ENCODE data around the gene KBTBD6.

DNA sequence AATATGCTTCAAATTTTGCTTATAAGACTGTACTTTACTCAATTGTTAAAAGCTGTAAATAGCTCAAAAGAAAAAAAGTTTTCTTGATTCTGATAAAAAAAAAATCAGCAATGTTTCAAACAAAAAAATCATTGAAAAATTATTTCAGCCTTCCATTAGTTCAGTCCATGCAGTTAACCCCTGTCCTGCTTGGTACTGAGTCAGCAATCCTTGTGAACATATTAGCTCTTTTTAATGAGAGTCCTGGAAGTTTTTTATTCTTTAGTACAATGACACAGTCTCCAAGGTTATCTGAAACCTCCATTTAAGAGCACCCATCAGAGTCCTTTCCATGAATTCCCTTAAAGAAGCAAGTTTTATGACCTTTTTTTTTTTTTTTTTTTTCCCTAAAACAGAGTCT, 21.4 kb upstream of the KBTBD6 start:
- TF ChIP-seq, protein P1, sequence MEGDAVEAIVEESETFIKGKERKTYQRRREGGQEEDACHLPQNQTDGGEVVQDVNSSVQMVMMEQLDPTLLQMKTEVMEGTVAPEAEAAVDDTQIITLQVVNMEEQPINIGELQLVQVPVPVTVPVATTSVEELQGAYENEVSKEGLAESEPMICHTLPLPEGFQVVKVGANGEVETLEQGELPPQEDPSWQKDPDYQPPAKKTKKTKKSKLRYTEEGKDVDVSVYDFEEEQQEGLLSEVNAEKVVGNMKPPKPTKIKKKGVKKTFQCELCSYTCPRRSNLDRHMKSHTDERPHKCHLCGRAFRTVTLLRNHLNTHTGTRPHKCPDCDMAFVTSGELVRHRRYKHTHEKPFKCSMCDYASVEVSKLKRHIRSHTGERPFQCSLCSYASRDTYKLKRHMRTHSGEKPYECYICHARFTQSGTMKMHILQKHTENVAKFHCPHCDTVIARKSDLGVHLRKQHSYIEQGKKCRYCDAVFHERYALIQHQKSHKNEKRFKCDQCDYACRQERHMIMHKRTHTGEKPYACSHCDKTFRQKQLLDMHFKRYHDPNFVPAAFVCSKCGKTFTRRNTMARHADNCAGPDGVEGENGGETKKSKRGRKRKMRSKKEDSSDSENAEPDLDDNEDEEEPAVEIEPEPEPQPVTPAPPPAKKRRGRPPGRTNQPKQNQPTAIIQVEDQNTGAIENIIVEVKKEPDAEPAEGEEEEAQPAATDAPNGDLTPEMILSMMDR (IDR thresholded peaks at IDR 0.05): no peak
- TF ChIP-seq, protein P2, sequence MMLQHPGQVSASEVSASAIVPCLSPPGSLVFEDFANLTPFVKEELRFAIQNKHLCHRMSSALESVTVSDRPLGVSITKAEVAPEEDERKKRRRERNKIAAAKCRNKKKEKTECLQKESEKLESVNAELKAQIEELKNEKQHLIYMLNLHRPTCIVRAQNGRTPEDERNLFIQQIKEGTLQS (CRISPR knock-in tag; conservative IDR thresholded peaks at IDR 0.05): no peak
- TF ChIP-seq GABPB1 (CRISPR knock-in tag; IDR thresholded peaks at IDR 0.05): no peak
- TF ChIP-seq, protein P3, sequence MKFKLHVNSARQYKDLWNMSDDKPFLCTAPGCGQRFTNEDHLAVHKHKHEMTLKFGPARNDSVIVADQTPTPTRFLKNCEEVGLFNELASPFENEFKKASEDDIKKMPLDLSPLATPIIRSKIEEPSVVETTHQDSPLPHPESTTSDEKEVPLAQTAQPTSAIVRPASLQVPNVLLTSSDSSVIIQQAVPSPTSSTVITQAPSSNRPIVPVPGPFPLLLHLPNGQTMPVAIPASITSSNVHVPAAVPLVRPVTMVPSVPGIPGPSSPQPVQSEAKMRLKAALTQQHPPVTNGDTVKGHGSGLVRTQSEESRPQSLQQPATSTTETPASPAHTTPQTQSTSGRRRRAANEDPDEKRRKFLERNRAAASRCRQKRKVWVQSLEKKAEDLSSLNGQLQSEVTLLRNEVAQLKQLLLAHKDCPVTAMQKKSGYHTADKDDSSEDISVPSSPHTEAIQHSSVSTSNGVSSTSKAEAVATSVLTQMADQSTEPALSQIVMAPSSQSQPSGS (CRISPR knock-in tag; IDR thresholded peaks at IDR 0.05; ENCODE audit: borderline replicate concordance, low read depth): no peak
- TF ChIP-seq, protein P4, sequence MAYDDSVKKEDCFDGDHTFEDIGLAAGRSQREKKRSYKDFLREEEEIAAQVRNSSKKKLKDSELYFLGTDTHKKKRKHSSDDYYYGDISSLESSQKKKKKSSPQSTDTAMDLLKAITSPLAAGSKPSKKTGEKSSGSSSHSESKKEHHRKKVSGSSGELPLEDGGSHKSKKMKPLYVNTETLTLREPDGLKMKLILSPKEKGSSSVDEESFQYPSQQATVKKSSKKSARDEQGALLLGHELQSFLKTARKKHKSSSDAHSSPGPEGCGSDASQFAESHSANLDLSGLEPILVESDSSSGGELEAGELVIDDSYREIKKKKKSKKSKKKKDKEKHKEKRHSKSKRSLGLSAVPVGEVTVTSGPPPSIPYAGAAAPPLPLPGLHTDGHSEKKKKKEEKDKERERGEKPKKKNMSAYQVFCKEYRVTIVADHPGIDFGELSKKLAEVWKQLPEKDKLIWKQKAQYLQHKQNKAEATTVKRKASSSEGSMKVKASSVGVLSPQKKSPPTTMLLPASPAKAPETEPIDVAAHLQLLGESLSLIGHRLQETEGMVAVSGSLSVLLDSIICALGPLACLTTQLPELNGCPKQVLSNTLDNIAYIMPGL (CRISPR knock-in tag; IDR thresholded peaks at IDR 0.05): no peak
- TF ChIP-seq ZNF263 (CRISPR knock-in tag; IDR thresholded peaks at IDR 0.05; ENCODE audit: low read depth): no peak
- TF ChIP-seq, protein P5, sequence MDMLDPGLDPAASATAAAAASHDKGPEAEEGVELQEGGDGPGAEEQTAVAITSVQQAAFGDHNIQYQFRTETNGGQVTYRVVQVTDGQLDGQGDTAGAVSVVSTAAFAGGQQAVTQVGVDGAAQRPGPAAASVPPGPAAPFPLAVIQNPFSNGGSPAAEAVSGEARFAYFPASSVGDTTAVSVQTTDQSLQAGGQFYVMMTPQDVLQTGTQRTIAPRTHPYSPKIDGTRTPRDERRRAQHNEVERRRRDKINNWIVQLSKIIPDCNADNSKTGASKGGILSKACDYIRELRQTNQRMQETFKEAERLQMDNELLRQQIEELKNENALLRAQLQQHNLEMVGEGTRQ (CRISPR knock-in tag; IDR thresholded peaks at IDR 0.05): no peak
- TF ChIP-seq, protein P6, sequence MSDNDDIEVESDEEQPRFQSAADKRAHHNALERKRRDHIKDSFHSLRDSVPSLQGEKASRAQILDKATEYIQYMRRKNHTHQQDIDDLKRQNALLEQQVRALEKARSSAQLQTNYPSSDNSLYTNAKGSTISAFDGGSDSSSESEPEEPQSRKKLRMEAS (CRISPR knock-in tag; IDR thresholded peaks at IDR 0.05): no peak

All from WTC11 (cell line).